SK-N-DZ (cell line): ENCODE results near the gene IQSEC1.
"Not testable (repeated sequence)": the region's sequence is repeated elsewhere in the genome, so short reads cannot be mapped to it uniquely, and the experiment has no call there.

Experiments
- DNase-seq: peaks from one replicate; pipeline ENCODE4 v3.0.0-alpha.2; 2015; ENCODE audit warnings: low spot score

The IQSEC1 gene

GRCh38 chr3:12896063-12896985 lies 176.9 kb downstream of the IQSEC1 start:
- DNase-seq: peak; percentile 32

DNA sequence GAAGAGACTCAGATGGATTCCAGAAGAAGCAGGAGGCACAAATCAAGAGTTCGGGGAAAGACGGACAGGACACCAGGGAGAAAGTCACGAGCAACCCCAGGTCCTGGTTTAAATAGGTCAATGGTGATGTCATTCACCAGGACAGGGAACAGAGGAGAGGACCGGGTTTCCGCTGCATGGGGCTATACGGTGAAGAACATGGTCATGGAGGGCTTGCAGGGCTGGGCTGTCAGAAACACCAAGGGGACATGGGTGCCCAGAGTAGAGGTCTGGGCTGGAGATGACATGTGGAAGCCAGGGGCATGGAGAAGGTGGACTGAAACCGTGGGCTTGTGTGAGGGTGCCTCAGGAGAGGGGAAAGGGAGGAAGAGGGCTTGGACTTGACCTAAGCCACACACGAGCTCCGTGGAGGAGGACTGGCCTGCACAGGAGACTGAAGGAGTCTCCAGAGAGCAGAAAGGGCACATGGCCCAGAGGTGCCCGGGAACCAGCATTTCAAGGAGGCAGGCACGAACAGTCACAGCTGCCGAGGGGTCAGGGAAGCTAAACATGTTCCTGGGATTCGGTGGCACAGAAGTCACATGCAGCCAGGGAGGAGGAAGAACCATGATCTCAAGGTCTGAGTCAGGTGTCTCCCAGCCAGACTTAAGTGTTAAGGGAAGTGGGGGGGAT lies 177.7 kb downstream of the IQSEC1 start:
- no peak for DNase-seq

DNA sequence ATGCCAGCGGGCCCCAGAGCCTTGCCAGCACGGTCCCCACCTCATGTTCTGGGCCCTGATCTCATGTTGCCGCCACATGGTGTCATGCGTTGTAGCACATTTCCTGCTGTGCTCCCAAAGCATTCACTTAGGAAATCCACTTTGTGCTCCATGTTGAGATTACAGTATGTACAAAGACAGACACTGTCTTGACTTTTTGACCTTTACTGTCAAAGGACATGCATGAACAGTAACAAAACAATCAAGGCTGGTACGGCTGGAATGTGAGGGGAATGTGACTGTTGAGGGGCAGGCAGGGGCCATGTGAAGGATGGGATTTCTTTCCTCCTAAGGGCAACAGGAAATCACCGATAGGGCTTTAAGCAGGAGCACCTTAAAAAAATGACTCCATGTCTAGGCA lies 178.6 kb downstream of the IQSEC1 start:
- DNase-seq: no peak

- no peak for DNase-seq
These were observed 179.4 kb downstream of the IQSEC1 start for GRCh38 chr3:12893852-12894251.

- no peak for DNase-seq
These were observed 180.0 kb downstream of the IQSEC1 start for GRCh38 chr3:12893247-12893646.

DNA sequence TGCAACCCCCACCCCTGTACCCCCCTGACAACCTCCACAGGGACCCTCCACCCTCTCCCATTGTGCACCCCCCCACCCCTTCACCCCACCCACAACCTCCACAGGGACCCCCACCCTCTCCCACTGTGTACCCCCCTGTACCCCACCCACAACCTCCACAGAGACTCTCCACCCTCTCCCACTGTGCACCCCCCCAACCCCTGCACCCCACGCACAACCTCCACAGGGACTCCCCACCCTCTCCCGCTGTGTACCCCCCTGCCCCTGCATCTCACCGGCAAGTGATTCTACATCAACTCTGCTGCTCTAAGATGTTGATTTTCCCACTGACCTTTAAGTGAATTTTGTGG lies 180.4 kb downstream of the IQSEC1 start:
- DNase-seq: no peak

- peak; percentile 79 for DNase-seq
These were observed 181.0 kb downstream of the IQSEC1 start for GRCh38 chr3:12891985-12892839.

GRCh38 chr3:12891391-12891984 lies 181.7 kb downstream of the IQSEC1 start:
- DNase-seq: no peak

- DNase-seq: no peak
These were observed 182.4 kb downstream of the IQSEC1 start for GRCh38 chr3:12890610-12891390.

DNA sequence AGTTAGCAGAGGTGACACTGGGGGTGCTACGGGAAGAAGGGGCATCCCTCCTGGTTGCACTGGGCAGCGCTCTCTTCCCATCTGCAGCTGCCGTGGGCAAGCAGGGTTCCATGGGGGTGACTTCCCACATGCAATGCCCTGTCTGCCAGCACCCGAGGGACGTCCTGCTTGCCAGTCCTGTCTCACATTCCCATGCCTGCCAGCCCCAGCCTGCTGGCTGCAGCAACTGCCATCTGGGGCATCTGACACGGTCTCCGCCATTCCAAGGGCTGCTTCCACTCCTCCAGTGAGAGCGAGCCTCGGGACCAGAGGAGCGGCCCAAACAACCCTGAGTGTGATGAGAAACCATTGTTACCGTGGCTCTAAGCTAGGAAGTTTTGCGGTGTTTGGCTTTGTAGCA lies 186.5 kb downstream of the IQSEC1 start:
- no peak for DNase-seq

DNA sequence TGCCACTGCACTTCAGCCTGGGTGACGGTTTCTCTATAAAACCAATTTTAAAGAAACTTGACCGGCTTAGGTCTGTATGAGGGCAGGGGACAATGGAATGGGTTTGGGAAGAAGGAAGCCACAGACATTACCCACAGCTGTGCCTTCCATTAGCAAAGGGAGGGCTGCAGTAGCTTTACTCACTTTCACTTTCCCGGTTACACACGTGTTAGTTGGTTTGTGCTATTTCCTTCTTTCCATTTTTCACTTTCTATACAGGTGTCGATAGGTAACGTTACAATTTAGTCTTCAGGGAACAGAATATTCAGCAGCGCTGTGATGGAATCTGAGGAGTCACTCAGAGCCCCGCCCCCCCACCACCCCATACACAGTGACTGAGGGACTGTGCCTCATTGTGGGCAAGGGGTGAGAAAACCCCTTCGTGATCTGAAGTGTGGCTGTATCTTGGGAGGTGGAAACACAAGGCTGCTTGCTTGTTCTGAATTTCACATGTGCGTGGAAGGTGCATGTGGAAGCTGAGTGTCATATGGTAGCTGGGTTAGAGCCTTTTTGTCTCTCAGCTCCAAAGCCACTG lies 187.0 kb downstream of the IQSEC1 start:
- DNase-seq: no peak

DNA sequence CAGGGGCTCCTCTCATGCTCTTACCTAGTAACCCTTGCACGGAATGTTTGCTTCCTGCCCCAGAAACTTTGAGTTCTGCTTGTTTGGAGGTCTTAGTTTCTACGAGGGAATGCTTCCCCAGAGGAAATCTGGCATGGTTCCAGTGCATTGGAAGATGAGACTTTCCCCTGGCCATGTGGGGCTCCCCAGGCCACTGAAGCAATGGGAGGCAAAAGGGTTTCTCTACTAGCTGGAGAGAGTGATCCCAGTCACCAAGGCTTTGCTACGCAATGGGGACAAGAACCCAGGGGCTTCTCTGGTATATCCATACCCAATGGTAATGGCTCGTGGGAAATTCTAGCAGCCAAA lies 187.7 kb downstream of the IQSEC1 start:
- DNase-seq: no peak

GRCh38 chr3:12884790-12885582 lies 188.2 kb downstream of the IQSEC1 start:
- no peak for DNase-seq

DNA sequence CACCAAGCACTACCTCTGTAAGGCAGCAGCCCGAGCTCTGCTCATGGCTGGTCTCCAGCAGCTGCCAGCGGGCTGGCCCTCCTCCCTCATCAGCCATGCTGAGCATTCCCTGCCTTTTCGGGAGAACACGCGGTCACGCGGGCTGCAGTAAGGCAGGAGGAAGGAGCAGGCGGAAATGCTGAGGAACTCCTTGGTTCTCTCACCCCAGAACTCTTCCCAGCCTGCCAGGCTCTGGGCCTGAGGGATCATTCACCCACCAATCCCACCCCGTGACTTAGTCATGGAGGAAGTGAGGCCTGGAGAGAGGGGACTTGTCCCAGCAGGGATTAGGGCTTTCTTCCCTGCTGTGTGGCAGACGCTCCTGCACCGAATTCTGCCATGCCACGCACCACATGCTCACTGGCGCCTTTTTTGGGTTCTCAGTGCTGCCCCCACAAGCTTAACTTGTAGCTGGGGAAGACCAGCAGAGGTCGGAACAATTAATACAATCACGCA lies 189.0 kb downstream of the IQSEC1 start:
- no peak for DNase-seq

GRCh38 chr3:12882336-12883310 lies 190.6 kb downstream of the IQSEC1 start:
- DNase-seq: no peak

DNA sequence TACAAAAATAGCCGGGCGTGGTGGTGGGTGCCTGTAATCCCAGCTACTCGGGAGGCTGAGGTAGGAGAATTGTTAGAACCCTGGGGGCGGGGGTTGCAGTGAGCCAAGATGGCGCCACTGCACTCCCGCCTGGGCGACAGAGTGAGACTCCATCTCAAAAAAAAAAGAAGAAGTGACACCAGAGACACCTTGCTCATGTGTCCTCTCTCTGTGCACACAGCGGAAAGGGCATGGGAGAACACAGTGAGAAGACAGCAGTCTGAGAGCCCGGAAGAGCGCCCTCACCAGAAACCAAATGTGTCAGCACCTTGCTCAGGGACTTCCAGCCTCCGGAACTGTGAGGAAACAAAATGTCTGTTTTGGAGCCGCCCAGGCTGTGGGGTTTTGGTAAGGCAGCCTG lies 191.4 kb downstream of the IQSEC1 start:
- DNase-seq: not testable (repeated sequence)

DNA sequence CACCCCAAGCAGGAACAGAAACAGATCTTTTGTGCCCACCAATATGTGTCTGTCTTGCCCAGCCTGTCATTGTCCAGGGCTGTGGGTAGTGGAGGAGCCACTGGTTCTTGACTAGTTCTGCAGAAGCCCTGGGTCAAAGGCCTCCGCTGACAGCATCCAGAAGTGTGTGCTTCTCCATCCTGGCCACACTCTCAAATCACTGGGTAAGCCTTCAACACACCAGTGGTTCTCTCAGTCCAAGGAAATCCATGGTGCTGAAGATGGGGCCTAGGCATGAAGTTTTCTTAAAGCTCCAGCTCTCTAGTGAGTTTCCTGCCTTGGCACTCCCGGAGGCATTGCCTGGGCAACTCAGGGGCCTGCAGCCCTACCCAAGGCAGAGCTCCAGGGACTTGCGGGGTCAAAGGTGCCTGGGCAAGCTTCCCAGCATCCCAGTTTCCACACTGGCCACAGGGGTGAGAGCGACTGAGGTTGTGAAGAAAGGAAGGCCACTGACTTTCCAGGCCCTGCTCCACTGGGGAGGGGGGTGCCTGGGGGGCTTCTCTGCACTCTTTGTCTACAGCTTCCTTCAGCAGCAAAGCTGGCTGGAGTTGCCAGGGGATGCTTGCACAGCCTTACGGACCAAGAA lies 193.9 kb downstream of the IQSEC1 start:
- no peak for DNase-seq

- DNase-seq: not testable (repeated sequence)
These were observed 194.5 kb downstream of the IQSEC1 start for GRCh38 chr3:12878758-12879157.
